BJ (cell line): ENCODE measurements around the gene DGKH. TPM values are rescaled to one million over a fixed set of nuclear protein-coding genes. Genes with fewer than 3 reads are reported as not detected.

Experiments
- CTCF ChIA-PET: fragments of 350-600 bp; formaldehyde crosslinking; extraction: SDS; loops from one replicate; lab custom pipeline; 2021; ENCODE audit warnings: antibody characterized with exemption, inconsistent platforms; lab: Yijun Ruan, JAX
- POLR2A ChIA-PET: fragments of 300-600 bp; sonication (Branson Sonifier 250); formaldehyde crosslinking; extraction: SDS; loops from one replicate; lab custom pipeline; 2021; ENCODE audit warnings: antibody characterized with exemption; lab: Charles Lee
- DNase-seq: peaks from one replicate; pipeline ENCODE4 v3.0.0-alpha.2; 2011; ENCODE audit warnings: low read depth
- H3K27me3 ChIP-seq: 2 replicates; pipeline ENCODE4 v1.6.0; 2011; ENCODE audit warnings: low read length; ENCODE audit not compliant: control insufficient read depth, insufficient read depth
- H3K36me3 ChIP-seq: 2 replicates; pipeline ENCODE4 v1.5.1; 2011; ENCODE audit warnings: low read length; ENCODE audit not compliant: control insufficient read depth, insufficient read depth
- H3K4me3 ChIP-seq: 2 replicates; pipeline ENCODE4 v1.5.1; 2011; ENCODE audit warnings: low read depth, mild to moderate bottlenecking, control low read depth, low read length
- CTCF ChIP-seq: IDR thresholded peaks from 2 replicates; pipeline ENCODE4 v1.5.1; 2011; ENCODE audit warnings: low read depth, mild to moderate bottlenecking, control low read depth, inconsistent platforms, low read length, moderate library complexity; ENCODE audit not compliant: insufficient read depth
- polyA plus RNA-seq: library from polyadenylated mRNA; depleted of rRNA; stranded (reverse); fragments of >200 nt; gene quantifications from 2 replicates; pipeline ENCODE4 v1.2.3, GENCODE V29; 2011

The DGKH gene
- polyA plus RNA-seq, 1 experiment: 4.2 TPM

- ChIA-PET POLR2A (no interaction called here), CTCF (interaction anchor here (1.0 to 3.9 kb wide), 3 partner anchors 10 to 372 kb away, joined by 3 to 18 read pairs (median 4); no protein-coding TSS in a partner anchor)
- H3K36me3 ChIP-seq: no peaks in the 10 kb centered on the region
- no peak for DNase-seq
- peak overlapping the region; percentile 61 for H3K4me3 ChIP-seq
- no peaks in the 10 kb centered on the region for H3K27me3 ChIP-seq
- no peak for TF ChIP-seq CTCF
These were observed 8.3 kb upstream of the DGKH start for GRCh38 chr13:42039946-42040729.

- Histone ChIP-seq H3K27me3 (no peaks in the 10 kb centered on the region), H3K4me3 (peak overlapping the region; percentile 61), H3K36me3 (no peaks in the 10 kb centered on the region)
- no peak for DNase-seq
- CTCF ChIA-PET: interaction anchor here (0.6 to 3.9 kb wide), 2 partner anchors 69 to 373 kb away, joined by 3 to 18 read pairs; no protein-coding TSS in a partner anchor
- POLR2A ChIA-PET: no interaction called here
- TF ChIP-seq CTCF: no peak
These were observed 7.8 kb upstream of the DGKH start for GRCh38 chr13:42040730-42041010.

- no peaks in the 10 kb centered on the region for H3K27me3 ChIP-seq
- ChIA-PET POLR2A (no interaction called here), CTCF (interaction anchor here (0.6 to 3.9 kb wide), 5 partner anchors 69 to 373 kb away, joined by 3 to 18 read pairs (median 6); partner anchors contain the start of gene VWA8)
- DNase-seq: no peak
- no peaks in the 10 kb centered on the region for H3K36me3 ChIP-seq
- peak overlapping the region; percentile 61 for H3K4me3 ChIP-seq
- no peak for TF ChIP-seq CTCF
These were observed 7.3 kb upstream of the DGKH start for GRCh38 chr13:42041011-42041683.

- CTCF ChIA-PET: interaction anchor here (0.6 to 3.9 kb wide), 6 partner anchors 18 to 374 kb away, joined by 3 to 18 read pairs (median 4); partner anchors contain the start of gene VWA8
These were observed 6.8 kb upstream of the DGKH start for GRCh38 chr13:42041684-42042035.

More at GRCh38 chr13:42041684-42042035, 6.8 kb upstream of the DGKH start:
- Histone ChIP-seq H3K36me3 (no peaks in the 10 kb centered on the region), H3K4me3 (peak overlapping the region; percentile 61), H3K27me3 (no peaks in the 10 kb centered on the region)
- POLR2A ChIA-PET: no interaction called here
- no peak for DNase-seq
- TF ChIP-seq CTCF: peak; percentile 74
